HCT116 (cell line): ENCODE results near the gene ADGRF5.

Experiments used
- ATF3 ChIP-seq: IDR thresholded peaks from 2 replicates; pipeline ENCODE4 v1.6.1; 2012
- POLR2A ChIP-seq: IDR thresholded peaks from 2 replicates; pipeline ENCODE4 v1.7.0; 2011; ENCODE audit warnings: borderline replicate concordance; ENCODE audit not compliant: insufficient read depth, insufficient read length; ENCODE audit errors: extremely low read depth
- POLR2AphosphoS5 ChIP-seq: IDR thresholded peaks from 2 replicates; pipeline ENCODE4 v1.6.1; 2011; ENCODE audit warnings: mild to moderate bottlenecking, low read depth, low read length, moderate library complexity
- TF ChIP-seq, protein P1 (sequence below), 3 experiments: fragments of 200-600 bp in 1 of 3; sonication (generic) in 1 of 3; IDR thresholded peaks in 2 of 3; conservative IDR thresholded peaks in 1 of 3; 2 replicates each; pipeline ENCODE4 v1.5.1; 2012 to 2017; ENCODE audit warnings: low read depth in 2 of 3, low read length in 2 of 3, antibody characterized with exemption in 1 of 3, borderline replicate concordance in 1 of 3, control low read depth in 1 of 3, mild to moderate bottlenecking in 1 of 3, mixed read lengths in 1 of 3, mixed run types in 1 of 3, moderate library complexity in 1 of 3; ENCODE audit not compliant: insufficient read depth in 1 of 3
- TF ChIP-seq, protein P2 (sequence below): IDR thresholded peaks from 2 replicates; pipeline ENCODE4 v1.6.1; 2012; ENCODE audit warnings: low read depth

DNA sequence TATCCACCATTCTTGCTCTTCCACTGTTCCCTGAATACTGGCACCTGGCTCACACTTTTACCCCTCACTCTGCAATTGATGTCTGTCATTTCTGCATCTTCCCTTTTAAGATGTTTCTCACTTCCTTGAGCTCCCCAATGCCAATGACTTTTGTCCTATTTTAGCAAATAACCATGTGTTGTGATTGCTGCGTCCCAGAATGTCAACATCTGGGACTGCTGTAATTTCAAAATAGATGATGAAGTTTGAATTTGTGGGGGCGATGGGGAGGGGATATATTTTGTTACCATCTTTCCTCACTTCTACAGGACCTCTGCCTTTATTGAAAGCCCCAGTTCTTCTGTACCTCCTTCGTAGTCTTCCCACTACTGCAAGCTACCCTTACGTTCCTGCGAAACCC is 40.0 kb upstream of the ADGRF5 start:
- TF ChIP-seq POLR2AphosphoS5 (no peak), ATF3 (no peak), POLR2A (no peak)
- TF ChIP-seq, protein P1, sequence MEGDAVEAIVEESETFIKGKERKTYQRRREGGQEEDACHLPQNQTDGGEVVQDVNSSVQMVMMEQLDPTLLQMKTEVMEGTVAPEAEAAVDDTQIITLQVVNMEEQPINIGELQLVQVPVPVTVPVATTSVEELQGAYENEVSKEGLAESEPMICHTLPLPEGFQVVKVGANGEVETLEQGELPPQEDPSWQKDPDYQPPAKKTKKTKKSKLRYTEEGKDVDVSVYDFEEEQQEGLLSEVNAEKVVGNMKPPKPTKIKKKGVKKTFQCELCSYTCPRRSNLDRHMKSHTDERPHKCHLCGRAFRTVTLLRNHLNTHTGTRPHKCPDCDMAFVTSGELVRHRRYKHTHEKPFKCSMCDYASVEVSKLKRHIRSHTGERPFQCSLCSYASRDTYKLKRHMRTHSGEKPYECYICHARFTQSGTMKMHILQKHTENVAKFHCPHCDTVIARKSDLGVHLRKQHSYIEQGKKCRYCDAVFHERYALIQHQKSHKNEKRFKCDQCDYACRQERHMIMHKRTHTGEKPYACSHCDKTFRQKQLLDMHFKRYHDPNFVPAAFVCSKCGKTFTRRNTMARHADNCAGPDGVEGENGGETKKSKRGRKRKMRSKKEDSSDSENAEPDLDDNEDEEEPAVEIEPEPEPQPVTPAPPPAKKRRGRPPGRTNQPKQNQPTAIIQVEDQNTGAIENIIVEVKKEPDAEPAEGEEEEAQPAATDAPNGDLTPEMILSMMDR (IDR thresholded peaks at IDR 0.05 in 2 of 3, conservative IDR thresholded peaks at IDR 0.05 in 1 of 3; ENCODE audit: borderline replicate concordance in 1 of 3, insufficient read depth in 1 of 3, low read depth in 2 of 3, low read length in 2 of 3) = no peak
- TF ChIP-seq, protein P2, sequence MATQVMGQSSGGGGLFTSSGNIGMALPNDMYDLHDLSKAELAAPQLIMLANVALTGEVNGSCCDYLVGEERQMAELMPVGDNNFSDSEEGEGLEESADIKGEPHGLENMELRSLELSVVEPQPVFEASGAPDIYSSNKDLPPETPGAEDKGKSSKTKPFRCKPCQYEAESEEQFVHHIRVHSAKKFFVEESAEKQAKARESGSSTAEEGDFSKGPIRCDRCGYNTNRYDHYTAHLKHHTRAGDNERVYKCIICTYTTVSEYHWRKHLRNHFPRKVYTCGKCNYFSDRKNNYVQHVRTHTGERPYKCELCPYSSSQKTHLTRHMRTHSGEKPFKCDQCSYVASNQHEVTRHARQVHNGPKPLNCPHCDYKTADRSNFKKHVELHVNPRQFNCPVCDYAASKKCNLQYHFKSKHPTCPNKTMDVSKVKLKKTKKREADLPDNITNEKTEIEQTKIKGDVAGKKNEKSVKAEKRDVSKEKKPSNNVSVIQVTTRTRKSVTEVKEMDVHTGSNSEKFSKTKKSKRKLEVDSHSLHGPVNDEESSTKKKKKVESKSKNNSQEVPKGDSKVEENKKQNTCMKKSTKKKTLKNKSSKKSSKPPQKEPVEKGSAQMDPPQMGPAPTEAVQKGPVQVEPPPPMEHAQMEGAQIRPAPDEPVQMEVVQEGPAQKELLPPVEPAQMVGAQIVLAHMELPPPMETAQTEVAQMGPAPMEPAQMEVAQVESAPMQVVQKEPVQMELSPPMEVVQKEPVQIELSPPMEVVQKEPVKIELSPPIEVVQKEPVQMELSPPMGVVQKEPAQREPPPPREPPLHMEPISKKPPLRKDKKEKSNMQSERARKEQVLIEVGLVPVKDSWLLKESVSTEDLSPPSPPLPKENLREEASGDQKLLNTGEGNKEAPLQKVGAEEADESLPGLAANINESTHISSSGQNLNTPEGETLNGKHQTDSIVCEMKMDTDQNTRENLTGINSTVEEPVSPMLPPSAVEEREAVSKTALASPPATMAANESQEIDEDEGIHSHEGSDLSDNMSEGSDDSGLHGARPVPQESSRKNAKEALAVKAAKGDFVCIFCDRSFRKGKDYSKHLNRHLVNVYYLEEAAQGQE = no peak
